Smooth muscle cell (in vitro differentiated cells): ENCODE measurements around the gene EXOSC5. TPM values are rescaled to one million over a fixed set of nuclear protein-coding genes. Genes with fewer than 3 reads are reported as not detected.
"Not testable (repeated sequence)": the region's sequence is repeated elsewhere in the genome, so short reads cannot be mapped to it uniquely, and the experiment has no call there.

ENCODE experiments used
- DNase-seq: peaks from one replicate; lab custom pipeline; 2025; ENCODE audit not compliant: unreplicated experiment; lab: John Stamatoyannopoulos, UW
- H2AFZ ChIP-seq: fragments of 200-600 bp; sonication (generic); 2 replicates; pipeline ENCODE4 v1.6.0; 2016; ENCODE audit warnings: antibody characterized with exemption, low read depth, mild to moderate bottlenecking
- H3F3A ChIP-seq: fragments of 200-600 bp; sonication (generic); 2 replicates; pipeline ENCODE4 v1.6.0; 2017; ENCODE audit warnings: antibody characterized with exemption, low read depth
- H3K27ac ChIP-seq: fragments of 200-600 bp; sonication (generic); 2 replicates; pipeline ENCODE4 v1.5.1; 2016; ENCODE audit warnings: low read depth, mild to moderate bottlenecking
- H3K27me3 ChIP-seq: fragments of 200-600 bp; sonication (generic); 2 replicates; pipeline ENCODE4 v1.6.1; 2016; ENCODE audit warnings: low read depth, mild to moderate bottlenecking
- H3K36me3 ChIP-seq: fragments of 200-600 bp; sonication (generic); 2 replicates; pipeline ENCODE4 v1.5.1; 2016; ENCODE audit warnings: low read depth
- H3K4me1 ChIP-seq: fragments of 200-600 bp; sonication (generic); 2 replicates; pipeline ENCODE4 v1.5.1; 2016; ENCODE audit warnings: low read depth
- H3K4me2 ChIP-seq: fragments of 200-600 bp; sonication (generic); 2 replicates; pipeline ENCODE4 v1.6.0; 2016; ENCODE audit warnings: mild to moderate bottlenecking
- H3K4me3 ChIP-seq: fragments of 200-600 bp; sonication (generic); 2 replicates; pipeline ENCODE4 v1.5.1; 2016; ENCODE audit warnings: mild to moderate bottlenecking
- H3K79me2 ChIP-seq: fragments of 200-600 bp; sonication (generic); 2 replicates; pipeline ENCODE4 v1.6.0; 2016; ENCODE audit warnings: low read depth, mild to moderate bottlenecking
- H3K9ac ChIP-seq: fragments of 200-600 bp; sonication (generic); 2 replicates; pipeline ENCODE4 v1.6.0; 2016; ENCODE audit warnings: low read depth
- H3K9me3 ChIP-seq: fragments of 200-600 bp; sonication (generic); replicated peaks from 2 replicates; pipeline ENCODE4 v1.5.1; 2016; ENCODE audit warnings: low read depth
- H4K20me1 ChIP-seq: fragments of 200-600 bp; sonication (generic); 2 replicates; pipeline ENCODE4 v1.6.0; 2016; ENCODE audit warnings: low read depth
- CTCF ChIP-seq: fragments of 200-600 bp; sonication (generic); IDR thresholded peaks from 2 replicates; pipeline ENCODE4 v1.5.1; 2017; ENCODE audit warnings: borderline replicate concordance, mild to moderate bottlenecking, antibody characterized with exemption; ENCODE audit not compliant: insufficient read depth, poor library complexity, severe bottlenecking
- WGBS: methylation state at CpG from one replicate; pipeline ENCODE4 v1.1.7; 2016; ENCODE audit warnings: low lambda C conversion rate; 5-methylcytosine and 5-hydroxymethylcytosine counted together
- polyA plus RNA-seq: library from polyadenylated mRNA; unstranded; fragments of >200 nt; fragmentation: Nextera tagmentation; extraction: Ambion mirVana; gene quantifications from 2 replicates; pipeline ENCODE4 v1.2.1, GENCODE V29; 2016
- total RNA-seq: library from RNA; depleted of rRNA; stranded (reverse); fragments of >200 nt; gene quantifications from 2 replicates; pipeline ENCODE4 v1.2.3, GENCODE V29; 2014

Gene EXOSC5
- total and polyA plus RNA-seq, 2 experiments from 2014 or later: 5.4 to 19.5 TPM

GRCh38 chr19:41373993-41374392, 23.2 kb downstream of the EXOSC5 start:
- H3K27ac ChIP-seq: no peak overlapping the region
- no peak overlapping the region for H3K4me2 ChIP-seq
- WGBS: 71% methylated on average over 12 of the region's 12 CpGs

DNA sequence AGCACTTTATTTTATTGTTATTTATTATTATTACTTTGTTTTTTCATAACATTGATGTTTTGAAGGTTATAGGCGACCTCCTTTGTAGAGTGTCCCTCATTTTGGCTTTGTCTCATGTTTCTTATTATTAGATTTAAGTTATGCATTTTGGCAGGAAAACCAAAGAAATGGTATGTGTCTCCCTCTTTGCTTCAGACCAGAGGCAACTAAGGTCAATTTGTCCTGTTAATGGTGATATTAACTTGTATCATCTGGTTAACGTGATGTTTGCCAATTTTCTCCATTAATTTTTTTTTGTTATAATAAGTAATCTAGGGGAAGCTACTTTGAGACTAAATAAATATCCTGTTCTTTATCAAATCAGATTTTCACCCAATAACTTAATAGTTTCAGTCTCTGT, 24.7 kb downstream of the EXOSC5 start:
- no peaks in the 10 kb centered on the region for H3K27me3 ChIP-seq
- no peak for DNase-seq
- H4K20me1 ChIP-seq: no peaks in the 10 kb centered on the region
- peaks cover 32% of the 10 kb centered on the region for H3K79me2 ChIP-seq
- H3K4me3 ChIP-seq: no peak overlapping the region
- peaks cover 3% of the 10 kb centered on the region for H3F3A ChIP-seq
- H3K27ac ChIP-seq: no peak overlapping the region
- H2AFZ ChIP-seq: no peak overlapping the region
- H3K9ac ChIP-seq: no peak overlapping the region
- WGBS: 87% methylated on average over 2 of the region's 2 CpGs
- no peak overlapping the region for H3K4me2 ChIP-seq
- no peaks in the 10 kb centered on the region for H3K36me3 ChIP-seq
- H3K9me3 ChIP-seq: no peaks in the 10 kb centered on the region
- no peaks in the 10 kb centered on the region for H3K4me1 ChIP-seq
- TF ChIP-seq CTCF: no peak

More at GRCh38 chr19:41373993-41374392, 23.2 kb downstream of the EXOSC5 start:
- Histone ChIP-seq H3F3A (no peaks in the 10 kb centered on the region), H3K36me3 (no peaks in the 10 kb centered on the region), H3K4me3 (no peak overlapping the region), H4K20me1 (no peaks in the 10 kb centered on the region), H2AFZ (no peak overlapping the region), H3K9me3 (no peaks in the 10 kb centered on the region), H3K4me1 (no peaks in the 10 kb centered on the region), H3K79me2 (peaks cover 28% of the 10 kb centered on the region), H3K27me3 (no peaks in the 10 kb centered on the region), H3K9ac (no peak overlapping the region)
- peak; percentile 44 for DNase-seq
- no peak for TF ChIP-seq CTCF

GRCh38 chr19:41371541-41371940, 25.6 kb downstream of the EXOSC5 start:
- Histone ChIP-seq H3K4me2 (no peak overlapping the region), H4K20me1 (no peaks in the 10 kb centered on the region), H3K27me3 (no peaks in the 10 kb centered on the region), H3F3A (peaks cover 3% of the 10 kb centered on the region), H2AFZ (no peak overlapping the region), H3K27ac (no peak overlapping the region), H3K79me2 (peaks cover 36% of the 10 kb centered on the region), H3K9ac (no peak overlapping the region), H3K4me1 (no peaks in the 10 kb centered on the region), H3K9me3 (no peaks in the 10 kb centered on the region), H3K4me3 (no peak overlapping the region), H3K36me3 (no peaks in the 10 kb centered on the region)
- DNase-seq: no peak
- no peak for TF ChIP-seq CTCF
- 96% methylated on average over 8 of the region's 8 CpGs for WGBS

GRCh38 chr19:41371119-41371518, 26.0 kb downstream of the EXOSC5 start:
- not testable (repeated sequence) for H3K4me3 ChIP-seq, H3F3A ChIP-seq, H3K27me3 ChIP-seq, H3K9ac ChIP-seq, H3K9me3 ChIP-seq, H4K20me1 ChIP-seq, H3K4me1 ChIP-seq, H3K36me3 ChIP-seq, H3K27ac ChIP-seq, DNase-seq, H3K4me2 ChIP-seq, H2AFZ ChIP-seq
- WGBS: 98% methylated on average over 5 of the region's 5 CpGs
- H3K79me2 ChIP-seq: peaks cover 40% of the 10 kb centered on the region
